Endometrial microvascular endothelial cells (primary cell): ENCODE data around the gene CD47. TPM values are rescaled to one million over a fixed set of nuclear protein-coding genes. Genes with fewer than 3 reads are reported as not detected.

Experiments
- in situ Hi-C: cut with HindIII; loops from 2 replicates; pipeline ENCODE4 v1.10.0; 2017; ENCODE audit warnings: low sequenced_read_pairs, low pct_unique_long_range_greater_than_20kb; ENCODE audit errors: inconsistent ontology term
- total RNA-seq: library from RNA; depleted of rRNA; stranded (reverse); fragments of >200 nt; gene quantifications from one replicate; pipeline ENCODE4 v1.2.3, GENCODE V29; 2015; ENCODE audit errors: inconsistent ontology term

CD47 gene
- total RNA-seq, 1 donor from 2014 or later: 74.9 TPM

- in situ Hi-C loops: no loop called here
These were observed 61.4 kb downstream of the CD47 start for GRCh38 chr3:108029466-108029865.

- in situ Hi-C loops: no loop called here
These were observed 61.9 kb downstream of the CD47 start for GRCh38 chr3:108028896-108029295.

- in situ Hi-C loops: no loop called here
These were observed 65.7 kb downstream of the CD47 start for GRCh38 chr3:108025177-108025576.

GRCh38 chr3:108024146-108024850 is 66.5 kb downstream of the CD47 start:
- in situ Hi-C loops: no loop called here

GRCh38 chr3:108022256-108023150 is 68.3 kb downstream of the CD47 start:
- in situ Hi-C loops: no loop called here

GRCh38 chr3:108021533-108021932 is 69.3 kb downstream of the CD47 start:
- in situ Hi-C loops: no loop called here

- in situ Hi-C loops: no loop called here
These were observed 69.7 kb downstream of the CD47 start for GRCh38 chr3:108021131-108021530.

GRCh38 chr3:108018552-108018951 is 72.3 kb downstream of the CD47 start:
- in situ Hi-C loops: no loop called here

- in situ Hi-C loops: no loop called here
These were observed 73.2 kb downstream of the CD47 start for GRCh38 chr3:108017587-108017986.

GRCh38 chr3:108014943-108015342 is 75.9 kb downstream of the CD47 start:
- in situ Hi-C loops: no loop called here

GRCh38 chr3:108013141-108014055 is 77.4 kb downstream of the CD47 start:
- in situ Hi-C loops: no loop called here

GRCh38 chr3:108012304-108012703 is 78.5 kb downstream of the CD47 start:
- in situ Hi-C loops: no loop called here

- in situ Hi-C loops: no loop called here
These were observed 79.2 kb downstream of the CD47 start for GRCh38 chr3:108011616-108012015.

GRCh38 chr3:108008931-108009639 is 81.7 kb downstream of the CD47 start:
- in situ Hi-C loops: no loop called here

GRCh38 chr3:108008106-108008505 is 82.7 kb downstream of the CD47 start:
- in situ Hi-C loops: no loop called here

GRCh38 chr3:108006881-108007331 is 83.9 kb downstream of the CD47 start:
- in situ Hi-C loops: no loop called here

- in situ Hi-C loops: no loop called here
These were observed 84.6 kb downstream of the CD47 start for GRCh38 chr3:108006077-108006771.

GRCh38 chr3:108004647-108005046 is 86.2 kb downstream of the CD47 start:
- in situ Hi-C loops: no loop called here
